ENCODE results near the gene ADO. TPM values are rescaled to one million over a fixed set of nuclear protein-coding genes. Genes with fewer than 3 reads are reported as not detected.

ADO gene
- total and polyA plus RNA-seq, 2 donors = 13.5 to 17.1 TPM

DNA sequence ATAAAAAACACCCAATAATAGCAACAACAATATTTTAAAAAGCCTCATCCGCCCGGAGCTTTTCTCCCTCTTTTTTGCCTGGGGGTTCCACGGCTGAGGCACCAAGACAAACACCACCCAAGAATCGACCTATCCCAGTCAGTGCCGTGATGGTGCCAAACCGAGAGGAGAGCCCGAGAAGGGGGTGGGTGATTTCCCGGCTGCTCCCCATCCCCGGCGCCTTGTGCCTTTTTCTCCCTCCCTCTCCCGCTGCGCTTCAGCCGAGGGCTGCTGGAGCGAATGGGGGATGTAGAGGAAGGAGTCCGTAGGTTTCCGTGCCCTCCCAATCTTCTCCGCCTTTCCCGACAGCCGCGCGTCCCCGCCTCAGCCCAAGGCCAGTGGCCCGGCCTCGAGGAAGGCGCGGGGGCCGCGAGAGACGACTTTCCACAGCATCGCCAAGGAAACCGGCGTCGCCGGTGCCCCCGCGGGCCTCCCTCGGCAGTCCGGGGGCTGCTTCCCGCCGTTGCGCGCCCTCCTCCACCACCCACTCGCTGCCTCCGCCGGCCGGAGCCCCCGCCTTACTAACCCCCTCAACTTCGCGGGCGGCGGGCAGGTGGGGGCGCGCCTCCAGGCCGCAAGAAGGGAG lies 10.3 kb downstream of the ADO start:
- Histone ChIP-seq H3K4me3 (ENCODE audit: low read length in 2 of 2) (peak overlapping the region; percentile 49 to 71), H3K36me3 (ENCODE audit: control insufficient read depth in 2 of 2, insufficient read depth in 2 of 2, low read length in 1 of 2) (peaks cover 0 to 6% of the 10 kb centered on the region in 2 donors), H3K27me3 (ENCODE audit: control insufficient read depth in 2 of 2, insufficient read depth in 1 of 2, low read length in 1 of 2) (peaks cover 51 to 64% of the 10 kb centered on the region in 2 donors), H3K4me1 (ENCODE audit: control insufficient read depth in 2 of 2, insufficient read depth in 2 of 2, low read length in 2 of 2) (peaks cover 14 to 39% of the 10 kb centered on the region in 2 donors), H3K9me3 (ENCODE audit: control insufficient read depth in 2 of 2, insufficient read depth in 1 of 2, low read length in 1 of 2) (no peaks in the 10 kb centered on the region), H3K27ac (ENCODE audit: low read depth in 1 of 2, low read length in 1 of 2) (no peak overlapping the region)
- DNase-seq (ENCODE audit: low read depth in 6 of 9, low spot score in 9 of 9) = peak in 1 of 9 donors; percentile 41
- WGBS = 3% methylated on average over 54 of the region's 54 CpGs

DNA sequence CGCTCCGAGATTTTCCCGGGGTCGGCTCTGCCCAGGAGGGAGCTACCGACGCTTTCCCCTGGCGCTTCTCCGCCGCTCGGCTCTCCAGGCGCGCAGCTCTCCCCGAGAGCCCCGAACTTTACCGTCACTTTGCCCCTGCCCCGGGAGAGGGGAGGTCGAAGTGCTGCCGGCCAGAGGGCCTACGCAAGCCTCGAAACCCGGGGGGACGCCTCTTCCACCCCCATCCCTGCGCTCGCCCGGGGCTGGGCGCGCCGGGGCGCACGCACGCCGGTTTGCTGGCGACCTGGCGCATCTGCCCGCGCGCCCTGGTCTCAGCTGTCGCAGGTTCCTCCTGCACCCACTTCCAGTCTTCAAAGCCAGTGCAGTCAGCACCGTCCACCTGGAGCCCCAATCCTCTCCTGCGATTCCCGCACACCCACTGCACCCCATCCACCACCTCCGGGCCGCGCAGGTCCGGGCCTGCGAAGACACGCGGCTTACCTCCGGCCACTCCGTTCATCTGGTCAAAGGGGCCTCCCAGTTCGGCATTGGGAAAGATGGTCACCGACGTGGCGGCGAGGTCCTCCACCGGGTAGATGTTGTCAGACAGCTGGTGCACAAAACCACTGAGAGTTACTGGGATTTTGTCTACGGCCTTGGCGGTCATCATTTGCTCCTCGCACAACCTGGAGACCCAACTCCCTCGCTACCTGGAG lies 11.0 kb downstream of the ADO start:
- WGBS = 2% methylated on average over 60 of the region's 60 CpGs
- H3K36me3 ChIP-seq (ENCODE audit: control insufficient read depth in 2 of 2, insufficient read depth in 2 of 2, low read length in 1 of 2) = peaks cover 0 to 6% of the 10 kb centered on the region in 2 donors
- DNase-seq (ENCODE audit: low read depth in 6 of 9, low spot score in 9 of 9) = peak in 1 of 9 donors; percentile 43
- no peak overlapping the region for H3K27ac ChIP-seq (ENCODE audit: low read depth in 1 of 2, low read length in 1 of 2)
- H3K4me3 ChIP-seq (ENCODE audit: low read length in 2 of 2) = peak overlapping the region; percentile 49 to 71
- H3K9me3 ChIP-seq (ENCODE audit: control insufficient read depth in 2 of 2, insufficient read depth in 1 of 2, low read length in 1 of 2) = no peaks in the 10 kb centered on the region
- peaks cover 14 to 39% of the 10 kb centered on the region in 2 donors for H3K4me1 ChIP-seq (ENCODE audit: control insufficient read depth in 2 of 2, insufficient read depth in 2 of 2, low read length in 2 of 2)
- peaks cover 56 to 70% of the 10 kb centered on the region in 2 donors for H3K27me3 ChIP-seq (ENCODE audit: control insufficient read depth in 2 of 2, insufficient read depth in 1 of 2, low read length in 1 of 2)

DNA sequence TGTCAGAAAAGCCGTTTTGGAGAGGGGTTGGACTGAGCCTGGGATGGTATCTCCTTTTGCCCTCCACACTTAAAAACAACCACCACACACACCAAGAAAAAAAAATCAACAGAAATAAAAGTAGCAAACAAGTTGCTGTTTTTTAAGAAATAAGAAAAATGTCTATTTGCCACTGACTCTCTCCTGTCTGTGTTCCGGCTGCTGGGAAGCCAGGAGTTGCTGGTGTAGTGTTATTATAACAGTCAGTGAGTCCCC lies 11.5 kb downstream of the ADO start:
- no peak for DNase-seq (ENCODE audit: low read depth in 6 of 9, low spot score in 9 of 9)
- WGBS = under 1% methylated on average over 2 of the region's 2 CpGs
- H3K9me3 ChIP-seq (ENCODE audit: control insufficient read depth in 2 of 2, insufficient read depth in 1 of 2, low read length in 1 of 2) = no peaks in the 10 kb centered on the region
- no peak overlapping the region for H3K27ac ChIP-seq (ENCODE audit: low read depth in 1 of 2, low read length in 1 of 2)
- peak overlapping the region; percentile 49 to 71 for H3K4me3 ChIP-seq (ENCODE audit: low read length in 2 of 2)
- H3K36me3 ChIP-seq (ENCODE audit: control insufficient read depth in 2 of 2, insufficient read depth in 2 of 2, low read length in 1 of 2) = peaks cover 0 to 6% of the 10 kb centered on the region in 2 donors
- H3K4me1 ChIP-seq (ENCODE audit: control insufficient read depth in 2 of 2, insufficient read depth in 2 of 2, low read length in 2 of 2) = peaks cover 14 to 39% of the 10 kb centered on the region in 2 donors
- peaks cover 60 to 75% of the 10 kb centered on the region in 2 donors for H3K27me3 ChIP-seq (ENCODE audit: control insufficient read depth in 2 of 2, insufficient read depth in 1 of 2, low read length in 1 of 2)

DNA sequence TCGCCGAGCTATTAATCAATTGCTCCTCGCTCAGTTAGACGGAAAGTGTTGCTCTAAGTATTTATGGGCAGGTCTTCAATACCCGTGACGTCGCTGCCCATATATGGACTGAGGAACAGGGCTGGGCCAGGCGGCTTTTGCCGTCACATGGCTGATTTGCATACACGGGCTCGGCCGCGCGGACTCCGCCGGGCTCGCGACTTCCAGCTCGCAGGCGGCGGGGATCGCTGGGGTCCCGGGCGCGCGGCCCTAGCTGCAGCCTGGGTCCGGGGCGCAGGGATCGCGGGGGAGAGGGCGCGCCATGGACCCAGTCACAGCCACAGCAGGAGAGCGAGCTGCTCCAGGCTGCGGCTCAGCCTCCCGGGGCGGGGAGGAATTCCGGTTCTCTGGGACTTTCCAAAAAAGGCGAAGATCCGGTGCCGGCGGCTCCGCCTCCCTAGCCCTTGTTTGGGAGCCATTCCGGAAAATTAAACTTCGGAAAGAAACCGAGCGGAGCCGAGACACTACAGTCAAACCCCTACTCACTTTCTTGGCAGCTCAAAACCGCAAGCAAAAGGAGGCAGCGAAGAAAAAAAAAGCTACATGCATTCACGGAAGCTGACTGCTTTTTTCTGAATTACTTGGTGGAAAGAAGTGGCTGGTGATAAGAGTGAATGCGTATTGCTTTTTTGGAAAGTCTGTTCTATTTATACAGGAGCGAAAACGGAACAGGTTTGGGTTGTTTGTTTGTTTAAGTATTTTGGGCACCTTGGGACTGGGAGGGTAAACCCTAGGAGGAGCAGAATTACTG lies 12.0 kb downstream of the ADO start, which contains the start of gene EGR2:
Gene EGR2, minus strand, starts transcription at position 36 of the 790 bp plus-strand sequence. CDS start 337 bp downstream, outside the sequence.
- under 1% methylated on average over 53 of the region's 53 CpGs for WGBS
- DNase-seq (ENCODE audit: low read depth in 6 of 9, low spot score in 9 of 9) = peak; percentile 92 to 99 (median 95)
- peaks cover 60 to 78% of the 10 kb centered on the region in 2 donors for H3K27me3 ChIP-seq (ENCODE audit: control insufficient read depth in 2 of 2, insufficient read depth in 1 of 2, low read length in 1 of 2)
- H3K36me3 ChIP-seq (ENCODE audit: control insufficient read depth in 2 of 2, insufficient read depth in 2 of 2, low read length in 1 of 2) = peaks cover 0 to 6% of the 10 kb centered on the region in 2 donors
- H3K4me3 ChIP-seq (ENCODE audit: low read length in 2 of 2) = peak within 1 kb of the TSS; percentile 49 to 71
- peak within 1 kb of the TSS; percentile 89 to 90 for H3K27ac ChIP-seq (ENCODE audit: low read depth in 1 of 2, low read length in 1 of 2)
- peaks cover 14 to 39% of the 10 kb centered on the region in 2 donors for H3K4me1 ChIP-seq (ENCODE audit: control insufficient read depth in 2 of 2, insufficient read depth in 2 of 2, low read length in 2 of 2)
- no peaks in the 10 kb centered on the region for H3K9me3 ChIP-seq (ENCODE audit: control insufficient read depth in 2 of 2, insufficient read depth in 1 of 2, low read length in 1 of 2)

DNA sequence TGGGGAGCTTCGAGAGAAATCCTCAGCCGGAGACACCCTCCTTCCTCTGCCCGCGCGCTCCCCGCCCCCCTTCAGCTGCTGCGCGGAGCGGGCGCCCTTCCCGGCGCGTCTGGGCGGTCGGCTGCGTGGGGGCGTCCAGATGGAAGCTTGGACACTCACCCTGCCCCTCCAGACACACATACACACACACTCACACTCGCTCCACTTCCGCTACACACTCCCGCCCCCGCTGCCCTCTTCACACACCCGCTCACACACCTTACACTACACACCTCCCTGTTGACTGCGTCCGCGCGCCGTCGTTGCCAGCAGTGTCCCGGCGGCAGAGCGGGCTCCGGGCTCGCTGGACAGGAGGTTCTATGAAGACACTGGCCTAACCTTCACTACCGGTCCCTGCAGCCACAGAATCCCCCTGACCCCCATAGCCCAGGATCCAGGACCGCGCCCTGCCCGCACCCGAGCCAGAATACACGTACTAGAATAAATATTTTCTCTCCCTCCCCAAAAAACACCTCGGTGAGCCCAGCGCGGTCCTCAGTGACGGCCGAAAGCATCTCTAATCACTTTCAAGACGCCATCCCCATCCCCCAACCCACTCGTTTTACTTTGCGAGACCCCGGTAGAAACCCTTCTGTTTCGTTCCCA lies 12.7 kb downstream of the ADO start:
- peak overlapping the region; percentile 89 to 90 for H3K27ac ChIP-seq (ENCODE audit: low read depth in 1 of 2, low read length in 1 of 2)

DNA sequence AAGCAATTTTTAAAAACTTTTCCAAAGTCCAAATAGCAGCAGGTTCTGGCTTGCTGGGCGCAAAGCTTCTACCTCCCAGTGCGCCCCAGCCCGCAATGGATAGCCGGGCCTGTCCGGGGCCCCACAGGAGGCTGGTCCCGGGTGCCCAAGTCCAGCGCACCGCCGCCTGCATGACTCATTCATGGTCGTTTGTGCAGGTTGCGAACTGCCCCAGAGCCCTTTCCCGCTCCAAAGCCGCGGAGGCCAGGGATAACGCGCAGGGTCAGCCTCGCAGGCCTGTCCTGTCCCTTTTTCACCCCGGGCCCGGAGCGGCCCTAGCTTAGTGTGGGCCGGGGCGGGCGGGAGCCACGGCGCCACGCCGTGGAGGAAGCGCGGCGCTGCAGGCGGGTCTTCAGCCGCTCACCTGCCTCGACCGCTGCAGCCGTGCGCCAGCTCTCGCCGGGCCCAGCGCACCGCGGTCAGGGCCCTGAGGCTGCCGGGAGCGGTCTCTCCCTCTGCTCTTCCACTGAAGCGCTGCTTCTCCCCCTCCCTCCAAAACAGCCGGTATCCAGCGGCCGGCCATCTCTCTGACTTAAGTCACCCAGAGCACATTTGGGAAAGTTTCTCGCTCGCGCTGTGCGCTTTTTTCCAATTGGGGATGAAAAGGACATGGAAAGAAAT lies 13.4 kb downstream of the ADO start:
- DNase-seq (ENCODE audit: low read depth in 6 of 9, low spot score in 9 of 9) = peak in 6 of 9 donors; percentile 50 to 80 (median 71)
- 2% methylated on average over 51 of the region's 51 CpGs for WGBS
- H3K27ac ChIP-seq (ENCODE audit: low read depth in 1 of 2, low read length in 1 of 2) = peak overlapping the region; percentile 9 to 90

More for the DNA sequence above, 12.7 kb downstream of the ADO start:
- DNase-seq (ENCODE audit: low read depth in 6 of 9, low spot score in 9 of 9) = peak in 1 of 9 donors; percentile 57
- H3K27me3 ChIP-seq (ENCODE audit: control insufficient read depth in 2 of 2, insufficient read depth in 1 of 2, low read length in 1 of 2) = peaks cover 60 to 78% of the 10 kb centered on the region in 2 donors
- H3K4me3 ChIP-seq (ENCODE audit: low read length in 2 of 2) = peak overlapping the region; percentile 49 to 71
- WGBS = under 1% methylated on average over 49 of the region's 49 CpGs
- H3K9me3 ChIP-seq (ENCODE audit: control insufficient read depth in 2 of 2, insufficient read depth in 1 of 2, low read length in 1 of 2) = no peaks in the 10 kb centered on the region
- H3K36me3 ChIP-seq (ENCODE audit: control insufficient read depth in 2 of 2, insufficient read depth in 2 of 2, low read length in 1 of 2) = peaks cover 0 to 6% of the 10 kb centered on the region in 2 donors
- H3K4me1 ChIP-seq (ENCODE audit: control insufficient read depth in 2 of 2, insufficient read depth in 2 of 2, low read length in 2 of 2) = peaks cover 14 to 39% of the 10 kb centered on the region in 2 donors

DNA sequence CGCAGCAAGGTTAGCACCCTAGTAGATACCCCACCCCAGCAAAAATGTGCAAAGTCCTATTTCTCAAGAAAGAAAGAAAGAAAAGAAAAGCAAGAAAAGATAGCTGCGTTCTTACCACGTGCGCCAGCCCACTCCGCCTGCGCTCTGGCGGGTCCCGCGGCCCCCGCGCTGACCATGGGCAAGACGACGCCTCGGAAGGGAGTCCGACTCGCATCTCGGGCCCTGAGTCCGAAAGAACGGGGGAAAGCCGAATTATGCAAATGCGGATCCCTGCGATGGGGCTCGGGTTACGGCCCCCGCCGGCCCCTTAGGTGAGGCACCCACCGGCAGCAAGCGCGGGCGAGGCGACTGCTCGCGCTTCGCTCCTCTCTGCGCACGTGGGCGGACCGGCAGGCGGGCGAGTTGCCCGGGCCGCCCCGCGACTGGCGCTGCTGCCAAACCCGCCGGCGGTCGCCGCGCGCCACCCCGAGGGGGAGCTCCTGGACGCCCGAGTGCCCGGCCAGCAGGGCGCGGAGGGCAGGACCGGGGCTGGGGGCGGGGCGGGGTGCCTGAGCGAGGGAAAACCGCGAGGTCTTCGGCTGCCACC lies 14.0 kb downstream of the ADO start:
- H3K27me3 ChIP-seq (ENCODE audit: control insufficient read depth in 2 of 2, insufficient read depth in 1 of 2, low read length in 1 of 2) = peaks cover 53 to 68% of the 10 kb centered on the region in 2 donors
- DNase-seq (ENCODE audit: low read depth in 6 of 9, low spot score in 9 of 9) = peak in 1 of 9 donors; percentile 33

More for the DNA sequence above, 13.4 kb downstream of the ADO start:
- peaks cover 59 to 74% of the 10 kb centered on the region in 2 donors for H3K27me3 ChIP-seq (ENCODE audit: control insufficient read depth in 2 of 2, insufficient read depth in 1 of 2, low read length in 1 of 2)
- peaks cover 0 to 6% of the 10 kb centered on the region in 2 donors for H3K36me3 ChIP-seq (ENCODE audit: control insufficient read depth in 2 of 2, insufficient read depth in 2 of 2, low read length in 1 of 2)
- H3K9me3 ChIP-seq (ENCODE audit: control insufficient read depth in 2 of 2, insufficient read depth in 1 of 2, low read length in 1 of 2) = no peaks in the 10 kb centered on the region
- H3K4me1 ChIP-seq (ENCODE audit: control insufficient read depth in 2 of 2, insufficient read depth in 2 of 2, low read length in 2 of 2) = peaks cover 14 to 39% of the 10 kb centered on the region in 2 donors
- peak overlapping the region; percentile 49 to 71 for H3K4me3 ChIP-seq (ENCODE audit: low read length in 2 of 2)

More for the DNA sequence above, 14.0 kb downstream of the ADO start:
- Histone ChIP-seq H3K4me3 (ENCODE audit: low read length in 2 of 2) (peak overlapping the region; percentile 8 to 71), H3K9me3 (ENCODE audit: control insufficient read depth in 2 of 2, insufficient read depth in 1 of 2, low read length in 1 of 2) (no peaks in the 10 kb centered on the region), H3K36me3 (ENCODE audit: control insufficient read depth in 2 of 2, insufficient read depth in 2 of 2, low read length in 1 of 2) (no peaks in the 10 kb centered on the region), H3K4me1 (ENCODE audit: control insufficient read depth in 2 of 2, insufficient read depth in 2 of 2, low read length in 2 of 2) (peaks cover 11 to 39% of the 10 kb centered on the region in 2 donors), H3K27ac (ENCODE audit: low read depth in 1 of 2, low read length in 1 of 2) (no peak overlapping the region)
- WGBS = 5% methylated on average over 65 of the region's 65 CpGs
